ENCODE measurements around the gene TMEM144.
"Not testable (repeated sequence)": the region's sequence is repeated elsewhere in the genome, so short reads cannot be mapped to it uniquely, and the experiment has no call there.

TMEM144 gene

DNA sequence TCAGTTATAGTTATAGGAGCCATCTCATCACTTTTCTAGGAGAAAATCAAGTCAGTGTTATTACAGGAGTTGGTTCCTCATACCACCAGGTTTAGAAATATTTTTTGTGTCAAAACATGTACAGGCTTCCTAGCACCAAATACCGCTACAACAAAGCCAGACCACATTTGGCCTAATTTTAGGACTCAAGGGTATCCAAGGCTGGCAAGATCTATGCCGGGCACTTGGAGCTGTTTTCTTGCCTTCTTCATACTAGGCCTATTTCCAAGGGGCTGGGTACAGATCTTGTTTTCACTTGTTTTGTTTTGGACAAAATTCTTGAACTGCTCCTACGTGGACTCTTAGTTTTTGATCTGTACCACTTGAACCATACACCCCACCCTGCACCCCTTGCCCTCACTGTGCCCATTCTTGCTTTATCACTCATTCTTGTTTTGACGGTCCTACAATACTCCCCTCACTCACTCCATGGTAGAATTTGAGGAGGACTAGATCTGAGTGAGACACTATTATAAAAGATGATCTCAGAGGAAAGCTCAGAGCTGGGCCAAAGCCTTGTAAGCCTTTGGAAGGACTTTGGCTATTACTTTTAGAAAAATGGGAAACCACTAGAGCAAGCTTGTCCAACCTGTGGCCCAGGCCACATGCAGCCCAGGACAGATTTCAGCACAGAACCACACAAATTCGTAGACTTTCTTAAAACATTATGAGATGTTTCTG, 17.7 kb upstream of the TMEM144 start:
- DNase-seq (ENCODE audit: low read depth), result no peak

DNA sequence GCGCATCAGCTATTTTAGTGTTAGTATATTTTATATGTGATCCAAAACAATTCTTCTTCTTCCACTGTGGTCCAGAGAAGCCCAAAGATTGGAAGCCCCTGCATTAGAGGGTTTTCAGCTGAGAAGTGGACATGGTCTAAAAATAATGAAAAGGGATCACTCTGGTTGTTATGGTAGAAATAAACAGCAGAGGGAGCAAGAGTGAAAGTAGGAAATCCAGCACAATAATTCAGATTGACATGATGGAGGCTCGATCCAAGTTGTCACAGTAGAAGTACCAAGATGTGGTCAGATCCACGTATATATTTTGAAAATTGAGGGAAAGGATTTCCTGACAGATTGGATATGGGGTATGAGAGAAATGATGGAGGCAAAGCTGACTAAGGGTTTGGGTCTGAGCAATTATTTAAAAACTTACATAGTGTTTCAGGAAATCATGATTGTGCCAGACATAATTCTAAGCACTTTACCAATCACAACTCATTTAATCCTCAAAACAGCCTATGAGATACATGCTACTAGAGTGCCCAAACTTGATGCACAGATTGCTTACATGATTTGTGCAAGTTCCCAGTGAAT, 17.0 kb upstream of the TMEM144 start:
- no peak for DNase-seq (ENCODE audit: low read depth)

- no peak for DNase-seq (ENCODE audit: low read depth)
Observed at GRCh38 chr4:158195297-158195696, 15.0 kb upstream of the TMEM144 start.

DNA sequence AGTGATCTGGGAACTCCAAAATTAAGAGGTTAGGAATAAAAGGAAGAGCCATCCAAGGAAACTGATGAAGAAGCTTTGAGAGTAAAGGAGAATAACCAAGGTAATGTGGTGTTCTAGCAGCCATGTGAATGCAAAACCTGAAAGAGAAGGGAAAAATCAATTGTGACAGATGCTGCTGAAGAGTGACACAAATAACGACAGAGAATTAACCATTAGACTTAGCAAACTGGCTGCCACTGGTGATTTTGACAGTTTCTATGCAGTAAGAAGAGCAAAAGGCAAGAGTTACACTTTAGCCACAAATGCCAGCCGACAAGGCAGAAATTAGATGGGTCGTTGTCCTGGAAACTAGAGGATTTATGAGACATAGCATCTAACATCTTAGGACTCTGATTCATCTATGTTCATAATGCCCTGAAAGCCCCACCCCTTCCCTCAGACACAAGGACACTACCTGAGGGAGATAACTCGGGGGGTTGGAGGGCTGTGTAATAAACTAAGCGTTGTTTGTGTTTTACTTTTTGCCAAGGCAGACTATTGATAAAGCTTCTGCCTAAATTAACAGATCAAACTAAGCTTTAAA, 13.0 kb upstream of the TMEM144 start:
- no peak for DNase-seq (ENCODE audit: low read depth)

DNA sequence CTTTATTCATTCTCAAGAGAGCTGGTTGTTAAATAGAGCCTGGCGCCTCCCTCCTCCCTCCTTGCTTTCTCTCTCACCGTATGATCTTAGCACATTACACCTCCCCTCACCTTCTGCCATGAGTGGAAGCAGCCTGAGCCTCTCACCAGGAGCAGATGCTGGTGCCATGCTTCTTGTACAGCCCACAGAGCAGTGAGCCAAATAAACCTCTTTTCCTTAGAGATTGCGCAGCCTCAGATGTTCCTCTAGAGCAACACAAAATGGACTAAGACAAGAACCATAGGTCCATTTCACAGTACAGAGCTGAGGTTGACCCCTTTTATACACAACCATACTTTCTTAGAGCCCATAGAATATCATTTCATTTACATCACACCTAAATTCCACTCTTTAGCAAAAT, 10.1 kb upstream of the TMEM144 start:
- DNase-seq (ENCODE audit: low read depth), result no peak

DNA sequence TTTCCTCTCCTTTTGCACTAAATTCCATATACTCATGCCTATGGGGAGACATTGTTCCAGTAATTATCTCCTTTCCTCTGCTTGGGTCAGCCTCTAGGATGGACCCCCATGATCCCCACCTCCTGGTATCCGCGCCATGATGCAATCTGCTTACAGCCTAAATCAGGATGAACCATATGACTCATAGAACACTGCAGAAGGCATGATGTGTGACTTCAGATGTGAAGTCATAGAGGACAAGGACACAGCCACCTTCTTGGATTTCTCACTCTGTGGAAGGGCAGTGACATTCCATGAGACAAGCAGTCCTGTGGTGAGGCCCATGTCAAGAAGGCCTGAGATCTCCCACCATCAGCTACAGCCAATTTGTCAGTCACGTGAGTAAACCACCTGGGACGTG, 9.0 kb upstream of the TMEM144 start:
- DNase-seq (ENCODE audit: low read depth), result no peak

- no peak for DNase-seq (ENCODE audit: low read depth)
Observed at GRCh38 chr4:158201876-158202275, 8.4 kb upstream of the TMEM144 start.

- no peak for DNase-seq (ENCODE audit: low read depth)
Observed at GRCh38 chr4:158202481-158202880, 7.8 kb upstream of the TMEM144 start.

GRCh38 chr4:158203436-158203835, 6.8 kb upstream of the TMEM144 start:
- DNase-seq (ENCODE audit: low read depth), result no peak

DNA sequence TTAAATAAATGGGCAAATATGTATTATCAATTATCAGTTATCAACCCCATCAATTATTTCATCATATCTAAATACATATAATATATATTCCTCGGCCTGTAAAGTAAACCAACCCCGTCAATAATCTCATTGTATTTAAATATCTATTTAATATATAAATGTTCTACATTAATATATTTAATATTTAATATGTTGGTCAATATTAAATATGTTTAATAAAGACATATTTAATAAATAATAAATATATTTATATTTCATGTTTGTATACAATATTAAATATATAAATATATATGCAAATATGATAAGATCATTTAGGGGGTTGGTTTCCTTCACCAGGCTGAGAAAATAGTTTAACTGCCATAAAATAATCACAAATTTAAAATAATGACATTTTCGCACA, 6.4 kb upstream of the TMEM144 start:
- DNase-seq (ENCODE audit: low read depth), result no peak

DNA sequence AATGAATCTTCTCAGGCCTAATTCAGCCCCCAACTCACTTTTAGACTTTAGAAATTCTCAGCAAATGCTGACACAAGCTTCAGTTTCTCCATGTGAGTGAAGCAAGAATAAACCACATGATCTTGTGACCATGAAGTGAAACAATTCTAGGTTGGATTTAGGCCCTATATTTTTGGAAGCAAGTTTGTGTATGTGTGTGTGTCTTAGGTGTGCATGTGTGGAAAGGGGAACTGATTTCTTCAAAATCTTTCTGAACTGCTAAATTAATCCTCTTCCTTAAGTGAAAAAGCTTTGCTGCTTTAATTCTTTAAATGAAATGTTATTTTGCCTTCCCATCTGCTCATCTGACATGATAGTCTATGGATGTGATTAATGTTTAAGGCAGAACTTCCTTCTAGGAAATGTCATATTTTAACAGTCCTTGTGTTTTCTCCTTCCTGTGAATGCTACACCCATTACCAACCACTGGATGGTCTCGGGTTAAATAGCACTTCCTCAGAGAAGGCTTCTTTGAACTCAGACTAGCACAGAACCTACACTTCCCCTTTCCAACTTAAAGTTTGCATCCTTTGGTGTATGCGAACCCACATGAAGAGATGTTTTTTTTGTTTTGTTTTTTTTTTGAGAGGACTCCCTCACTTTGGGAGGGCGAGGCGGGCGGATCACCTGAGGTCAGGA, 1.2 kb upstream of the TMEM144 start:
- no peak for DNase-seq (ENCODE audit: low read depth)

GRCh38 chr4:158211222-158211621, 936 bp downstream of the TMEM144 start:
- DNase-seq (ENCODE audit: low read depth), result no peak

- no peak for DNase-seq (ENCODE audit: low read depth)
Observed at GRCh38 chr4:158213466-158213865, 3.2 kb downstream of the TMEM144 start.

GRCh38 chr4:158214856-158215255, 4.6 kb downstream of the TMEM144 start:
- no peak for DNase-seq (ENCODE audit: low read depth)

GRCh38 chr4:158217763-158218162, 7.5 kb downstream of the TMEM144 start:
- no peak for DNase-seq (ENCODE audit: low read depth)

GRCh38 chr4:158219623-158220022, 9.3 kb downstream of the TMEM144 start:
- no peak for DNase-seq (ENCODE audit: low read depth)

- not testable (repeated sequence) for DNase-seq (ENCODE audit: low read depth)
Observed at GRCh38 chr4:158224318-158224717, 14.0 kb downstream of the TMEM144 start.

DNA sequence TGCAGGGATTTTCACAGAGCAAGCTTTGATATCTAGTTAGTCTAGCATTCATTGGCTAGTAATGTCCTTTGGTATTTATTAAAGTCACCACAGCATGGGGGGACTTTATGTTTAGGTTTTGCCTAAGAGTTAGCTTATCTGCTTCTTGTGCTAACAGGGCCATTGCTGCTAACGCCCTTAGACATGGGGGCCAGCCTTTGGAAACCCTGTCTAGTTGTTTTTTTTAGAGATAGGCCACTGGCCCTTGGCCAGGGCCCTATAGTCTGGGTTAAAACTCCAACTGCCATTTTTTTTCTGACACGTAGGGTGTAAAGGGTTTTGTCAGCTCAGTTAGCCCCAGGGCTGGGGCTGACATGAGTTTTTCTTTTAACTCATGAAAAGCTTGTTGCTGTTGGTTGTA, 14.7 kb downstream of the TMEM144 start:
- DNase-seq (ENCODE audit: low read depth), result not testable (repeated sequence)

- not testable (repeated sequence) for DNase-seq (ENCODE audit: low read depth)
Observed at GRCh38 chr4:158227880-158228279, 17.6 kb downstream of the TMEM144 start.

- not testable (repeated sequence) for DNase-seq (ENCODE audit: low read depth)
Observed at GRCh38 chr4:158228399-158228798, 18.1 kb downstream of the TMEM144 start.

GRCh38 chr4:158229768-158230167, 19.5 kb downstream of the TMEM144 start:
- DNase-seq (ENCODE audit: low read depth), result no peak

- no peak for DNase-seq (ENCODE audit: low read depth)
Observed at GRCh38 chr4:158234671-158235070, 24.4 kb downstream of the TMEM144 start.
